H54 (cell line): ENCODE data around the gene ALDH6A1.
"Not testable (repeated sequence)": the region's sequence is repeated elsewhere in the genome, so short reads cannot be mapped to it uniquely, and the experiment has no call there.

ENCODE experiments used
- DNase-seq: peaks from one replicate; pipeline ENCODE4 v3.0.0; 2011; ENCODE audit warnings: low spot score, mixed read lengths; ENCODE audit not compliant: insufficient read length
- FAIRE-seq: peaks from 3 replicates; lab custom pipeline; 2011; peaks lifted over from hg19 to GRCh38; lab: Jason Lieb, UNC
- POLR2A ChIP-seq: IDR thresholded peaks from 2 replicates; pipeline ENCODE4 v1.6.1; 2011; ENCODE audit warnings: low read depth, mild to moderate bottlenecking, low read length

ALDH6A1 gene

DNA sequence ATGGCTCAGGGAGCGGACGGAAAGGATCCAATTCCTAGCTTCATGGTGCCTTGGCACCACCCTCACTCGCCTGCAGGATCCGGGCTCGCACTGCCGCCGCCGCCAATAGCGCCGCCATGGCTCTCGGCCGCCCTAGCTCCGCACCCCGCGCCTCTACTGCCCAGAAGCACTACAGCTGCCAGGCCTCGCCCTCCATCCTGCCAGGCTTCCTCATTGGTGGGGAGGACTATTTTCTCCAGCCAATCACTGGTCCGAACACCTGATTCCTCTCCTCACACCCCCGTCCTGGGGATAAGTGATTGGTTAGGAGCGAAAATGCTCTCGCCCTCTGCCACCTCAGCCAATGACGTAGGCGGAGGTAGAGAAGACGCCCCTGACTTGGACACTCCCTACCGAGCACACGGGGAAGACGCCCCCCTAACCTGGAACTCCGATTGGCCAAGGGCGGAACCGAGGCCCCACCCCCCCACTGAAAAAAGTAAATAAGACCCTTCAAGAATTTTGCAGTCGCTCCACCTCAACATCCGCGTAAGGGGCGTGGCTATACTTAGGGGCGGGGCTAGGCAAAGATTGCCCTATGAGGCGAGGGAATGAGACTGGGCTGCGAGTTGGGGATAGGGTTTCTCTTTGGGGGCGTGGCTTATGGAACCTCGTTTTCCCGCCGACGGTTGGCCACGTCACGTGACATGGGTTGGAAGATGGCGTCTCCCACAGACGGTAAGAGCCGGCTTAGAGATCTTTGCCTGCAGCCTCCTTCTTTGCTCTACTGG lies at the start of gene ALDH6A1, which contains the start of gene LIN52:
TSS of gene ALDH6A1 (minus strand) at position 177 of the 770 bp plus-strand sequence. CDS start at position 118, 59 bp downstream.
TSS of gene LIN52 (plus strand) at position 680 of the 770 bp plus-strand sequence. CDS start at position 699, 19 bp downstream.
- DNase-seq = peak; percentile 85
- peak; percentile 99 for FAIRE-seq
- TF ChIP-seq POLR2A = peak; percentile 46; the same call in 1 of the 2 replicates

DNA sequence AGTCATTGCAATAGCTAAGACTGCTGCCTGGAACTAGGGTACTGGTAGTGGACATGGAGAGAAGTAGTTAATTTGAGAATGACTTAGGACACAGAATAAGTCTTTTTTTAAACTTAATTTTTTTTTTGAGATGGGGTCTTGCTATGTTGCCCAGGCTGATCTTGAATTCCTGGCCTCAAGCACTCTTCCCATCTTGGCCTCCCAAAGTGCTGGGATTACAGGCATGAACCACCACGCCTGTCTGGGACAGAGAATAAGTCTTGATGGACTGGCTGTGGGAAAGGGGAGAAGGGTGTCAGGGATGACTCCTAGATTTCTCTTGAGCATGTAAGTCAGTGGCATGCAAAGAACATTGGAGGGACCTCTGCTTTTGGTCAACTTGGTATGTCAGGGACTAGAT lies 43.4 kb upstream of the ALDH6A1 start:
- no peak for TF ChIP-seq POLR2A
- no peak for DNase-seq
- FAIRE-seq = no peak

DNA sequence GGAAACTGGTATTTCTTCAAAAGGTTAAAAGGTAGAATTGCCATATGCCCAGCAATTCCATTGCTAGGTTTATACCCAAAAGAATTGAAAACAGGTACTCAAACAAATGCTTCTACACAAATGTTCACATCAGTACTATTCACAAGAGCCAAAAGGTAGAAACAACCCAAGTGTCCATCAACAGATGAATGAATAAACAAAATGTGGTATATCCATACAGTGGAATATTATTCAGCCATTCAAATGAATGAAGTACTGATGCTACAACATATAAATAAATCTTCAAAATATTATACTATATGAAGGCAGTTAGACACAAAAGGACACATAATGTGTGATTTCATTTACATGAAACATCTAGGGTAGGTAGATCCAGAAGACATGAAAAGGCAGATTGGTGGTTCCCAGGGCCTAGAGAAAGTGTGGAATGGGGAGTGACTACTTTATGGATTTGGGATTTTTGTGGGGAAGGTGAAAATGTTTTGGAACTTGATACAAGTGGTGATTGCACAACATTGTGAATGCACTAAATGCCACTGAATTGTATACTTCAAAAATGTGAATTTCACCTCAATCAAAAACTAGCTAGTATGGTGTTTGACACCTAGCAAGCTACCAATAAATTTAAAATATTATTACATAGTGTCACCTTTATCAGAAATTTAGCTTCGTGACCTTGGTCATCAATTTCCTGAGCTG lies 42.2 kb upstream of the ALDH6A1 start:
- peak; percentile 55 for FAIRE-seq
- DNase-seq = no peak
- no peak for TF ChIP-seq POLR2A

DNA sequence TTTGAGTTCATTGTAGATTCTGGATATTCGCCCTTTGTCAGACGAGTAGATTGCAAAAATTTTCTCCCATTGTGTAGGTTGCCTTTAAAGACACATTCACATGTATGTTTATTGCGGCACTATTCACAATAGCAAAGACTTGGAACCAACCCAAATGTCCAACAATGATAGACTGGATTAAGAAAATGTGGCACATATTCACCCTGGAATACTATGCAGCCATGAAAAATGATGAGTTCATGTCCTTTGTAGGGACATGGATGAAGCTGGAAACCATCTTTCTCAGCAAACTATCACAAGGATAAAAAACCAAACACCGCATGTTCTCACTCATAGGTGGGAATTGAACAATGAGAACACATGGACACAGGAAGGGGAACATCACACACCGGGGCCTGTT lies 41.2 kb upstream of the ALDH6A1 start:
- DNase-seq, FAIRE-seq: not testable (repeated sequence)

DNA sequence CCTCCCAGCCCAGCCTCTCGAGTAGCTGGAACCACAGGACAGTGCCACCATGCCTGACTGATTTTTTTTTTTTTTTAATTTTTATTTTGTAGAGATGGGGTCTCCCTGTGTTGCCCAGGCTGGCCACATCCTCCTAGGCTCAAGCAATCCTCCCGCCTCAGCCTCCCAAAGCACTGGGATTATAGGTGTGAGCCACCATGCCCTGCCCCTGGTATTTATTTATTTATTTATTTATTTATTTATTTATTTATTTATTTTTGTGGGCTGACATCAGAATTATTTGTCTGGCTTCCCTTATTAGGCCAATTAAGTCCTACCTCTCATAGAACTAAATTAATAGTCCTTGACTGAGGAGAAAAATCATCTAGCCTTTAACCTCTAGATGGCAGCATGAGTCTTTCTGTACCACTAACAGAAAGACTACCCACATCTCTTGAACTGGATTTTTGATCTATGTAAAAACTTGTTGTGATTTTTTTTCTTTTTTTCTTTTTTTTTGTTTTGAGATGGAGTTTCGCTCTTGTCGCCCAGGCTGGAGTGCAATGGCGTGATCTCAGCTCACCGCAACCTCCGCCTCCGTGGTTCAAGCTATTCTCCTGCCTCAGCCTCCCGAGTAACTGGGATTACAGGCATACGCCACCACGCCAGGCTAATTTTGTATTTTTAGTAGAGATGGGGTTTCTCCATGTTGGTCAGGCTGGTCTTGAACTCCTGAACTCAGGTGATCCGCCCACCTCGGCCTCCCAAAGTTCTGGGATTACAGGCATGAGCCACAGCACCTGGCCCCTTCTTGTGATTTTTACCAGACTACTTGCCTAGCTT lies 27.4 kb upstream of the ALDH6A1 start:
- peak; percentile 19 for DNase-seq
- not testable (repeated sequence) for FAIRE-seq

DNA sequence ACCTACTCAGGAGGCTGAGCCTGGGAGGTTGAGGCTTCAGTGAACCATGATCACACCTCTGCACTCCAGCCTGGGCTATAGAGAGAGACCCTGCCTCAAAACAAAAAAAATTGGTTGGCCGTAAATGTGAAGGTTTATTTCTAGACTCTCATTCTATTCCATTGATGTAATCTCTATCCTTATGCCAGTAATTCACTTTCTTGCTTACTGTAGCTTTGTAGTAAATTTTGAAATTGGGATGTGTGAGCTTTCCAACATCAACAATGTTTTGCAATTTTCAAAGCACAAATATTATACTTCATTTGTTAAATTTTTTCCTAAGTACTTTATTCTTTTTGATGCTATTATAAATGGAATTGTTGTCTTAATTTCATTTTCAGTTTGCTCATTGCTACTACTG lies 25.1 kb upstream of the ALDH6A1 start:
- TF ChIP-seq POLR2A = no peak
- FAIRE-seq (no peak), DNase-seq (no peak)

DNA sequence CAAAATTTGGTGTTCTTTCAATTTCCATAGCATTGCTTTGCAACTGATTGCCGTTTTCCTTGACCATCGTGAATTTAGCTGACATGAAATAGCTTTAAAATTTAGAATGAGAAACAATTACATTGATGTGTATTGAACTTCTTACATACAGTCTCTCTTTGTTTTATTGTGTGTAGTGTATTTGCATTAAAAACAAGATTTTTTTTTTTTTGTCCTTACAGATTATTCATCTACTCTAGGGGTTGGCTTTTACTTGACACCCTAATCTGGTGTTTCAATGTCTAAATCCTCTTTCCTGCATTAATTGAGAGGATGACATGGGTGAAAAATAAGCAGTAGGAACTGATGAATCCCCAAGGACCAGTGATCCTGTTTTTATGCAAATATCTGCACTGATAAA lies 21.1 kb upstream of the ALDH6A1 start:
- DNase-seq (no peak), FAIRE-seq (no peak)
- no peak for TF ChIP-seq POLR2A

DNA sequence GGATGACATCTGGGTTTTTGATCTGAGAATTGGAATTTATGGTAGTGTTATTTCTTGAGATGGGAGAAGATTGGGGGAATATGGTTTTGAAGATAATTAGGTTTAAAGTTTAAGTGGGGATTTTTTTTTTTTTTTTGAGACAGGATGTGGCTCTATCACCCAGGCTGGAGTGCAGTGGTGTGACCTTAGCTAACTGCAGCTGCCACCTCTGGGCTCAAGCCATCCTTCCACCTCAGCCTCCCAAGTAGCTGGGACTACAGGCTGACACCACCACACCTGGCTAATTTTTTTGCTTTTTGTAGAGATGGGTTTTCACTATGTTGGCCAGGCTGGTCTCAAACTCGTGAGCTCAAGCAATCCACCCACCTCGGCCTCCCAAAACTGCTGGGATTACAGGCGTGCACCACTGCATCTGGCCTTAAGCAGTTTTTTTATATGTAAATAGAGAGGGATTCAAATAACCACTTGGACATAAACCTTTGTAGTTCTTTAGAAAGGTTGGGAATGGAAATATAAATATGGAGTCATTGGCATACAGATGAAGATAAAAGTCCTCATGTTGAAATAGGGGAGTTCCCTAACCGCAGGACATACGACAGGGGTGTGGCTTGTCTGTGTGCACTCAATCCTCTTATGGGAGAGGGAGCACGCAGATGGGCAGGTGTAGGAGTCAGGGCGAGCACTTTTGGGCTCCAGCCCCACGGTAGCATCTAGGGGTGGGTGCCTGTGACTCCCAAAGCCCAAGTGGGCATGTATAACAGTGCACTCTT lies 5.2 kb upstream of the ALDH6A1 start:
- no peak for FAIRE-seq
- TF ChIP-seq POLR2A = no peak
- no peak for DNase-seq

DNA sequence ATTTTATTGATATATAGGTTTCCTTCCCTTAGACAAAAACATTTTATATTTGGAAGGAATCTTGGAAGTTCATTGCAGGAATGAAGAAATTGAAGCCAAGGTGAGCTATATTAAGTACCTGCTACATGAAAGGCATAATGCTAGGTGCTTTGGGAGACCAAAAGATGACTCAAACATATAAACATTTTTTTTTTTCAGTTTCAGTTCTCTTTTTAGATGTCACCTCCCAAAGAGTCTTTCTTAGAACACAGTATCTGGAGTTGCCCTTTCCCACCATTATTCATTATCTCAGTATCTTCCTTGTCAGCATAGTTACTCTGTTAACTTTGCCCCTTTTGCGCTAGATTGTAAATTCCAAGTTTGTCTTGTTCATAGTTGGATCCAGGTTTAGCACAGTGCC lies 1.6 kb upstream of the ALDH6A1 start:
- no peak for FAIRE-seq
- no peak for DNase-seq
- TF ChIP-seq POLR2A = no peak

DNA sequence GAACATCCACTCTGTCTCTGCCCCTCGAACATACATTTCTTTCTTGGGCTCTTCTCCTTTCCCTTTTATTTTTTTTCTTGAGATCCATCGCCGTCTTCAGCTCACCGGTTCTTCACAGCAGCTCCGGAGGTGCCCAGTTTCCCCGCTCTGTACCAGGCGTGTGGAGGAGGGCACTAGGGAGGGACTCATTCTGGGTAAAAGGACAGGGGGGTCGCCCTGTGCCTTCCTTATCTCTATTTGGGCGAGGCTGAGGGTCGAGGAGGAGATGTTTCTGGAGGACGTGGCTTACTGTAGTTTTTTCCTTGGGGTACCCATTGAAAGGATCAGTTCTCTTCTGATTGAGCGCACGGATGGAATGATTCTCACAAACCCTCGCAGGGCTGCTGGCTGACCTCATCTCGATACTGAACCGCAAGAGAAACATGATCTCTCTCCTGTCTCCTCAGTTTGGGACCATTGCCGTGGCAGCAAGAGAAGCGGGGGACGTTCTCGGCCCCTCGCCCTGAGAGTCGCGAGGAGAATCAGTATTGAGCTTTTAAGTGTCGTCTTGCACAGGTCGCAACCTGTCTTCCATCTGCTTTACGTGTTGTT lies 889 bp upstream of the ALDH6A1 start:
- DNase-seq (peak; percentile 9), FAIRE-seq (no peak)
- no peak for TF ChIP-seq POLR2A

DNA sequence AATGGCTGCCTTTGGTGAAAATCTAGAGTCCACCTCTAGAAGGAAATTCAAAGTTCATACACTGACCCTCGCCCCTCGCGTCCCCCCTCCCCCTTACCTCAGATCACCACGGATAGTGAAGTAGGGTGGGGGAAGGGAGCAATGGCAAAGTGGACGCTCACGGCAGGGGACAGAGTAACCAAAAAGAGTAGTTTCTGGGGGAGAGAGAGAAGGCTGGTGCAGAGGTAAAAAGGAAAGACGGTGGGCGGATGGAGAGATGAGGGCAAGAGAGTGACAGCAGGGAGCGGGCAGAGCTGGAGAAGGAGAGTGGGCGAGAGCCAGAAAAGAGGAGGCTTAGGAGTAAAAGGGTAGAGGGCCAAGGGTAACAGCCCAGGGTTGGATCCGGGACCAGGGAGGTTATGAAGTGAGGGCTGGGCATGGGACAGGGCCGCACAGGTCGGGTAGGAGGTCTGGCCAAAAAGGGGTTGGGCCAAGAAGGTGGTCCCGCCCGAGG lies 423 bp downstream of the ALDH6A1 start:
- DNase-seq (no peak), FAIRE-seq (no peak)
- no peak for TF ChIP-seq POLR2A

DNA sequence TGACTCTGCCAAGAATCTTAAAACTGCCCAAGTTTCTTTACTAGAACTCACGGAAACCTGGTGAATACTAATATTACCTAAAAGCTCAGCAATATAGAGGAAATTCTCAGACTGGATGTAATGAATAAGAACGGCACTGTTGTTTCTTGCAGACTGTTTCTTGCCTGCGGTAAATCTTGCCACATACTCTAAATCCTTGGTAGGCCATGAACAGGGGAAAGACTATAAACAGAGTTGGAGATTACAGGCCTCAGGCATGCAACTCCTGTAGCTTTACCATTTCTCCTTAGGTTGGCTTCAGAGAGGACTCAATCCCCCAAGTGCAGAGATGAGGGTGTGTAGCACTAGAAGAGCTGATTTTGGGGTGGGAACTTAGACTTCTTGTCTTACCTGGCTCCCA lies 1.1 kb downstream of the ALDH6A1 start:
- TF ChIP-seq POLR2A = no peak
- no peak for FAIRE-seq
- no peak for DNase-seq

DNA sequence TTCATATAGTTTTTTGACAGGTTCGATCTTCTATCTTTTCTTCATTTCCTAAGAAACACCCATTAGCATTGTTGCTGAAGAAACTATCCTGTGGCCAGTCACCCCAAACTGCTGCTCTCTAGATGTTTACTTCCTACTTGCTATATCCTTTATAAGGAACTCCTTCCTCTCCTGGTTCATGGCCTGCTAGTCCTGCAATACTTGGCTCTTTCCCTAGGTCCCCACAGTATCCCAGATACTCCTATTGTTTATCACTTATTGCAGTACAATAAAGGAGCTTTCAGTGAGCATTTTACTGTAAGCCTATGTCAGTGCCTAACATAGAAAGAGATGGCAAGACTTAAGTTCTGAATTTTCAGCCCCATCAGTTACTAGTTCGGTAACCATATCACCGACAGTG lies 2.8 kb downstream of the ALDH6A1 start:
- no peak for TF ChIP-seq POLR2A
- no peak for FAIRE-seq
- DNase-seq = no peak
